Measurements from ENCODE around the gene PHLDB2.

PHLDB2 gene

DNA sequence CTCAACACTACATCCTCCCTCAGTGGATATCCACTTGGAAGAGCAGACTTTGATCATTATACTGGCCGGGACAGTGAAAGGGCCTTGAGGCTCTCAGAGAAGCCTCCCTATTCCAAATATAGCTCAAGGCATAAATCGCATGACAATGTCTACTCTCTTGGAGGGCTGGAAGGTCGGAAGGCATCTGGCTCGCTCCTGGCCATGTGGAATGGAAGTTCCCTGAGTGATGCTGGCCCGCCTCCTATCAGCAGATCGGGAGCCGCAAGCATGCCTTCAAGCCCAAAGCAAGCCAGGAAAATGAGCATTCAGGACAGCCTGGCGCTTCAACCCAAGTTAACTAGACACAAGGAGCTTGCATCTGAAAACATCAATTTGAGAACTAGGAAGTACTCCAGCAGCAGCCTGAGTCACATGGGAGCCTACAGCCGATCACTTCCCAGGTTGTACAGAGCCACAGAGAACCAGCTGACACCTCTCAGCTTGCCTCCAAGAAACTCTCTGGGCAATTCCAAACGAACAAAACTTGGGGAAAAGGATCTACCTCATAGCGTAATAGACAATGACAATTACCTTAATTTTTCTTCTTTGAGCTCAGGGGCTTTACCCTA, 25.4 kb downstream of the PHLDB2 start:
- DNase-seq: no peak

DNA sequence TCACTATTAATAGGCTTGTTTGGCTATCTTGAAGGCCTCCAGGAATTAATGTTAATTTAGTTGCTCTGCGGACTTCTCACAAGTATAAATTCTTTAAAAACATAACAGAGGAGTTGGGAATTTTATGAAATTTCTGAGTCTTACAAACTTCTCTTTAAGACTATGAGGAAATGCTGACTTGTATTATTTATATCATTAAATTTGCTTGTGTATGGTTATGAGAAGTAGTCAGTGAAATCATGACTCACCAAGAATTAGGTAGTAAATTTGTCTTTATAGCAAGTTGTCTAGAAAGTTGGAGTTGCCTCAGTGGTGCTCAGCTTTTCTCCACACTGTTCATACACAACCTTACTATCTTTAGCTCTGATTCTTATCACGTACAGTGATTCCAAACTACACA, 26.5 kb downstream of the PHLDB2 start:
- DNase-seq: no peak

DNA sequence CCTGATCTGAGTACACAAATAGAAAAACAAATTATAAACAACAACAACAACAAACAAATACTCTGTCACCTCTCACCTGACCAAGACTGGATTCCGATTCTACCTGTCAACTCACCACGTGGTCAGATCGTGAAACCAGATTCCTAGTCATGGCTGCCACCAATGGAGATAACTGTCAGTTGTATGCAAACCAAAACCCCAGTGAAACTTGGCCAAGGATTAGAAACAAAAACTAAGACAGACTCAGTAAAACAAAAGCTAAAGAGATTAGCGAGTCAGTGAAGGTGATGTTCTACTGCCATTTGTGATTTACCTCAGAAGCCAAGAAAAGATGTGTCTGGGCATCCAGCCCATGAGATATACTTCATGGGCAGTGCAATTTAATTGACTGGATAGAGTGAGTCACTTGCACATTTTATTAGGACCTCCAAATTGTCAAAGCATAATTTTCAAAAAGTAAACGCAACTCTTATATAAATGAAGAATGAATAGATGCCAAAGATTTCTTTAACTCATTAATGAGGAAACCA, 31.1 kb downstream of the PHLDB2 start:
- no peak for DNase-seq

DNA sequence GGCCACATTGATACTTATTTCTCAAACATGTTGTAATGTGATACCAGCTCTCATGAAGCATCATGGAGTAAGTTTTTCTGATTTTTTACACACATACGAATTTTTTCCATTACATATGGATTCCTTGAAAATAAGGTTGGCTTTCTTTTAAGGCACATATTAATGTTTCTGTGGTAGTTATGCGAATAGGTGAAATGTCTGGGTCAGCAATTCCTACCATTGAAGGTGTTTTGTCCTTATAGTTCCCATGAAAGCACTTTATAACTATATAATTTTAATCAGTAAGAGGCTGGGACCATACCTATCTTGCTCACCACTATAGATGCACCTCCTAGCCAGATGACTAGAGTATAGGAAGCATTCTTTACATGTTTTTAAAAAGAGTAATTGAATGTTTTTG, 33.0 kb downstream of the PHLDB2 start:
- DNase-seq: no peak

DNA sequence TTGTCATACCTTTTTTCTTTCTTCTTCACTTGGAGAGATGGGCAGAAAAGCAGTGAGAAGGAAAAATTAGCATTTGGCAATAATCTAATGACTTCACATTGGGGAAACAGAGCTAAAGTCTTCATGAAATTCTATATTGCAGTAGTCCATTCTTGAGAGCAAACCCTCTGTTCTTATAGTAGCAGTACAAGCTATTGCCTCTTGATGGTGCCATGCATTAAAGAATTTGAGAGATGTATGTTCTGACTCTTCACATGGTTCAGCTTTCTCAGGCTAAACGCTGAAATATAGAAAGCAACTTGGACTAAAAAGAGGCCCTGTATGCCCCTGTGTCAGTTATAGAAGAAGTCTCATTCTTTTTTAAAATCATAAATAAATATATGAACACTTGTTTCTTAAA, 36.0 kb downstream of the PHLDB2 start:
- DNase-seq: no peak

DNA sequence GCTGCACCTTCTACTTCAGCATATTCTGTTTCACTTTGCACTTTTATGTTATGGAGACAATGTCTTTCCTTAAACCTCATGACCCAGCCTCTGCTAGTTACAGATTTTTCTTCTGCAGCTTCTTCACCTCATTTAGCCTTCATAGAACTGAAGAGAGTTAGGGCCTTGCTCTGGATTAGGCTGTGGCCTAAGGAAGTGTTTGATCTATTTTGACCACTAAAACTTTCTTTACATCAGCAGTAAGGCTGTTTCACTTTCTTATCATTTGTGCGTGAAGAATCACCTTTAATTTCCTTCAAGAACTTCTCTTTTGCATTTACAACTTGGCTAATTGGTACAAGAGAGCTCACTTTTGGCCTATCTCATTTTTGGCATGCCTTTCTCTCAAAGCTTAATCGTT, 40.9 kb downstream of the PHLDB2 start:
- DNase-seq: no peak

DNA sequence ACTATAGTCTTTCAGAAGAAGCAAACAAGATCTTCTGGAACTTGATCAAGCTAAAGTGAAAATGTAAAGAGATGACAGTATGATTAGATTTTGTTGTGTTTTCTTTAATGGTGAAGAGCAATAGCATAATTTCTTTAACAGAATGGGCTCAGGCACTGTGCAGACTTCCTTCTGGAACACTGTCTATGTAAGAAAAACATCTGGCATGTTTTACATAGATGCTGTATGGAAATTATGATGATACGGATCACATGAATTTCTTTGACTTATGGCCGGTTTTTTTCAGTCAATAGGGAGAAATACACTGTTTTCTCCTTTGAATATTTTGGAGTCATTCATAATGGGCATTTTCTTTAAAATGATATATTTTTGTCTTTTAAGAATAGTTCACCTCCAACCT, 42.6 kb downstream of the PHLDB2 start:
- no peak for DNase-seq

DNA sequence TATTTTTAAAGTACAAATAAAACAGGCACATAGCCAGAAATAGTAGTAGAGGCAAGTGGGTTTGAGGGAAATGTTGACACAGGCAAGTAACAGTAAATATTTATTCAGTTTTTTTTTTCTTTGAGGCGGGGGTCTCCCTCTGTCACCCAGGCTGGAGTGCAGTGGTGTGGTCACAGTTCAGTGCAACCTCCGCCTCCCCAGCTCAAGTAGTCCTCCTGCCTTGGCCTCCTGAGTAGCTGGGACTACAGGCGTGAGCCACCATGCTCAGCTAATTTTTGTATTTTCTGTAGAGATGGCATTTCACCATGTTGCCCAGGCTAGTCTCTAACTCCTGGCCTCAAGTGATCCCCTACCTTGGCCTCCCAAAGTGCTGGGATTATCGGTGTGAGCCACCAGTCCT, 43.5 kb downstream of the PHLDB2 start:
- no peak for DNase-seq

DNA sequence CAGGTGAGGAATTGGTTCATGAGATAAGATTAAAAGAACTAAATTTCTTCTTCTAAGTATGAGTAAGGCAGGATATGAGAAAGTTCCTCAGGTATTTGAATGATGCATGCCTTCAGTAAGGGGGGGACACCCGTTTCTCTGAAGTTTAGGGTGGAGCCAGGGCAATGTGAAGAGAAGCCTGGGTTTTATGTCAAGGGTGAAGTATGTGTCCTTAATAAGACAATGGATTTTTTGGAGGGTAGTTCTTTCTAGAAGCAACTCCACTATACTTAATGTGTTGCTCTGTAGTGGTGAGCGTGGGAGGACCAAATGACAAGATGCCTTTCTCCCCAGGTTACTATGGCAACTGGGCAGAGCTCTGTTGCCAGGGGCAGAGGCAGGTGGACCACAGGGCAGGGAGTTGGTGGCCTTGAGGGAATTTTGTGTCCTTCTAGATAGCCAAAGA, 44.0 kb downstream of the PHLDB2 start:
- no peak for DNase-seq

DNA sequence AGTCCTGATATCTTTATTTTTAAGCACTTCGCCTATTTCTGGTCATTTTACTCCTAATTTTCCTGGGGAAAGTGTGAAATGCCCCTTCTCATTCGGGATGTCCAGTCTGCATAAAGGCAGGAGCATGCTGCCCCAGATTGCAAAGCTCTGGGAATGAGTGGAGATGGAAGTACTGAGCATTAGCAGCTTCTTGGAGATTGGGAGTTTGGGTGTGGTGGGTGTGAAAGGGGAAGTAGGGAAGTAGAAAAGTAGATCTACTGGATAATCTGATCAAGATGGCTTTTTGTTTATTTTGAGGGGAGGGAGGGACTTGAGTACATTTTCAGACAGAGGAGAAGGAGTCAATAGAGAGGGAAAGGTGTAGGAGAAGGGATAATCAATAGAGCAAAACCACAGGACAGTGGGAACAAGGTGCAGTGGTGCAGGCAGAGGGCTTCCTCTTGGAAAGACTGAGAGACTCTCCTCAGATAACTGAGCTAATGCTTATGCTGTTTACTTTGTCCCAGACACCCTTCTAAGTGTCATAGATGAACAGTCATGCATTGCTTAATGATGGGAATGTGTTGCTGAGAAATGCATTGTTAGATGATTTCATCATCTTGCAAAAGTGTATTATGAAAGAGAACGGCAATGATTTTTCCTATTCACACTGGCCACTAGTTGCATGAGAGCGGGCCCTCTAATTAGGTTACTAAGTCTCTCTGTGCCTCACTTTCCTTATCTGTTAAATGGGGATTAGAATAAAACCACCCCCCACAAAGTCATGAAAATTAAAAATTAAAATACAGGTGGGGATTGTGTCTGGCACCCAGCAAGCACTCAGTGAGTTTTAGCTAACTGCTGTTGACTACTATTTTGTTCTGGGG, 45.5 kb downstream of the PHLDB2 start:
- DNase-seq: no peak

DNA sequence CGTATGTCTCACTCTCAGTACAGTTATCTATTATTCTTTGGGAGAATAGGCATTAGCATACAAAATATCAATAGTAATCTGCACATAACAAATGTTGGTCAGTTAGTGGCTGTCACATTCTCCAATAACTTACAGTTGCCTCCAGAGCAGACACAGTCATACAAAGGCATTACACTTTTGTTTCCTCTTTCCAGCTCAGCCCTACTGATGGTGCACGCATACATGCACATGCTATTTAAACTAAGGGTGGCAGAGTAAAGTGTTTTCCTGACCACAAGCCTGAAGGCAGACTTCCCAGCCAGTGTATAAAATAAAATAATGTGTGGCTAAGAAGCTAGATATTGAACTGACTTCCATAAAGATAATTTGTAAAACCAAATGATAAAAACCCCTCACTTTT, 47.6 kb downstream of the PHLDB2 start:
- DNase-seq: no peak

DNA sequence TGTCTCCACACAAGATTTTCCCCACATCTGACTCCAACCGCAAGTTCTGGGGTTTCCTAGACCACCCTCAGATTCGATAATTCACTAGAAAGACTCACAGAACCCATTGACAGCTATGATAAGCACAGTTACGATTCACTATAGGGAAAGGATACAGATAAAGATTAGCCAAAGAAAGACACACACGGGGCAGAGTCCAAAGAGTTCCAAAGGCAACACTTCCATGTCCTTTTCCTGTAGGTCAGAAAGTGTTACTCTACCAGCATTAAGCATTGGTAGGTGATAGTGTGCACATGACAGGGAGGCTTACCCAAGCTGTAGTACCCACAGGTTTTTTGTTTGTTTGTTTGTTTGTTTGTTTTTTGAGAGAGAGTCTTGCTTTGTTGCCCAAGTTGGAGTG, 48.1 kb downstream of the PHLDB2 start:
- no peak for DNase-seq

DNA sequence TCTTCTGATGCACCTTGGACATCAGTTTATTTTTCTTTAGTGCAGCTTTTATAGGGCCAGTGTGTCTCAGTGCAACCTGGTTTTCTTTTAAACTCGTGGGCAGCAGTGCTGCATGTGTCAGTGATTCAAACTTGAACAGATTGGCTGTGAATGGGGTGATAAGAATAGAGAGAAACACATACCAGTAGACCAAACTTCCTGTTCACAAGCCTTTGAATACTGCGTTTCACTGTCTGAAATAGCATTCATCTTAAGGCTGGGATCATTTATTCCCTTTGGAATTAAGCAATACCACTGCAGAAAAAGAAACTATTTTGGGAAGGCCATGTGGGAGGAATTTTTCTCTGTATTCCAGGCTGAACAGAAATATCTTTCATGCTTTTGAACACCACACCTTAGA, 51.7 kb downstream of the PHLDB2 start:
- no peak for DNase-seq

DNA sequence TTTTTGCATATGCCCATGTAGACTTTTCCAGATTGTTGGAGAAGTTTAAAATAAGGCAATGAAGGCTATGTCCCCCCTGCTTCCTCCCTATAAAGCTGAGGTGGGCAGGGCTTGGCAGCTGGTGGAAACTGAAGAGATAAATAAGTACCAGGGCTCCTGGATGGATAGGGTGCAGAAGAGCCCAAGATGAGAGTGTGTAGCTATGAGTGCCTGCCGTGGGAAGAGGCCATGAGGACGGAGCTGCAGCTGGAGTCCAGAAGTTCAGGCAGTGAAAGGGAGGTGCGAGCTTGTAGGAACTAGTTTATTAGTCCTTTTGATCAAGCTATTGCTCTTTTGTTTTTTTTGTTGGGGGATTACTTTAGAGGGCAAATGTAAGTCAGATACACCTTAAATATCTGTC, 52.4 kb downstream of the PHLDB2 start:
- DNase-seq: no peak

DNA sequence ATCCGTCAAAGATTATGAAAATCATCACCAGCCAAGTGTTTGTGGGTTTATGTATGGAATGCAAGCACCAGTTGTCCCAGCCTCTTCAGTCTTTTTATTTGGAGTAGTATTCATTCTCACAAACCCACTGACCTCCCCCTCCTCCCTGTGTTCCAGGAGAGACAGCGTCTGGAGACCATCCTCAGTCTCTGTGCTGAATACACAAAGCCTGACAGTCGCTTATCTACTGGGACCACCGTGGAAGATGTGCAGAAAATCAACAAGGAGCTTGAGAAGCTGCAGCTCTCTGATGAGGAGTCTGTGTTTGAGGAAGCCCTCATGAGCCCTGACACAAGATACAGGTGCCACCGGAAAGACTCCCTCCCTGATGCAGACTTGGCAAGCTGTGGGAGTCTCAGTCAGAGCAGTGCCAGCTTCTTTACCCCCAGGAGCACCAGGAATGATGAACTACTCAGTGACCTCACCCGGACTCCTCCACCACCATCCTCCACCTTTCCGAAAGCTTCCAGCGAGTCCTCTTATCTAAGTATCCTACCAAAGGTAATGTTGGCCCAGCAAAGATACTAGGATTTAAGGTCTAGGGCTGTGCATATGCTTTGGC, 54.2 kb downstream of the PHLDB2 start:
- no peak for DNase-seq

DNA sequence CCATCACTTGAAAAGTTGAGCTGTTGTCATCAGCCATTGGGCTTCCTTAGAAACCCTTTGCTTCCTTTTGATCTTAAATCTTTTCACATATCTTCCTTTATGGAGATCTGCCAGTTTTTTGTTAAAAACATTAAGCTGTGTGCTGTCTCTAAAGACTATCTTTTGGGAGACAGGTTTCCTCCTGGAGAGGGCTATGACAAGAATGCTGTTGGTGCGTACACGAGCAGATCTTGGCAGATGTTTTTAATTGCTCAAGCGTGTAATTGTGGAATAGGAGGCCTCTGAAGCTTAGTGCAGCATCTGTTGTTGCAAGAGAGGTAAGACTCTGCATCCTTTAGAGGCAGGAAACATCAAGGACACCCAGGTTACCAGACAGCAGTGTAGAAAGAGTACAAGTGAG, 56.8 kb downstream of the PHLDB2 start:
- no peak for DNase-seq

DNA sequence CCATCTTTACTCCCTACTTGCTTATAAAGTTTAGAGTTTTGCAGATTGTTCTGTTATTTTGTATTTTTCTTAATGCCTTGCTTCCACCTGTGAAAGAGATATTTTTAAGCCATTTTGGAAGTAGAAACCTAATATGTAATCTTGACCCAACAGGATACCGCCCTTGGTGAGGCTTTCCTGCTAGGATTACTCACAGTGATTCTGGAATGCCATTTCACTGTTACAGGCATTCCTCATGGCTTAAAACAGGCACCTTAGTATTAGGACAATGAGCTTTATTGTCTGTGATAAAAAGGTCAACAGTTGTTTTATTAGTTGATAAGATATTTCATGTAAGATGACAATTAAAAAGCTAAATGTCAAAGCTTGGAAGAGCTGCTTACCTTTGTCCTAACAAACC, 58.2 kb downstream of the PHLDB2 start:
- no peak for DNase-seq

DNA sequence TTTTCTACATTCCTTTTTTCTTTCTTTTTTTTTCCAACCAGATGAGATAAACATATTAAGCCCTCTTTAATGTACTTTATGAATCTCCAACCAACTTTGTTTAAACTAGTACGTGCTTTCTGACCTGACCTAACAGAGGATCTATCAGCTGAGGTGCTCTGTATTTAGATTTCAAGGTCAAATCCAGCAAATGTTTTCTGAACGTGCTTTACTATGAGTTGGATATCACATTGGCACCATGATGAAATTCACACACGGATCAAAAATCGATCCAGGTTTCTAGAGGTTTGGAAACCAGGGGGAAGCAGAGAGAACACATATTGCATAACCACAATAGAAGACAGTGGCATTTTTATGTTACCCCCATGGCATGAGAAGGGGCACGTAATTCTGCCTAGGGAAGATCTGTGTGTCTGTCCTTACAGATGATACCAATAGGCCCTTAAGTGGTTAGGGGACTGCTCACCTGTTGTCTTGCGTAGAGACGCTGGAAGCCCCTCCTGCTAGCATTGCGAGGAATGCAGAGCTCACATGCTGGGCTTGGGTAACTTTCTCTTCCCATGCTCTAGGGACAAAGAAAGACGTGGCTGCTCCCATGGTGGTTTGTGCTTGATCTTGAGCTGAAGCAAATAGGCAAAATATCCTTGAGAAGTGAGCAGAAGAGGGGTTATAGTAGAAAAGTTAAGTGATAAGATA, 60.5 kb downstream of the PHLDB2 start:
- no peak for DNase-seq

DNA sequence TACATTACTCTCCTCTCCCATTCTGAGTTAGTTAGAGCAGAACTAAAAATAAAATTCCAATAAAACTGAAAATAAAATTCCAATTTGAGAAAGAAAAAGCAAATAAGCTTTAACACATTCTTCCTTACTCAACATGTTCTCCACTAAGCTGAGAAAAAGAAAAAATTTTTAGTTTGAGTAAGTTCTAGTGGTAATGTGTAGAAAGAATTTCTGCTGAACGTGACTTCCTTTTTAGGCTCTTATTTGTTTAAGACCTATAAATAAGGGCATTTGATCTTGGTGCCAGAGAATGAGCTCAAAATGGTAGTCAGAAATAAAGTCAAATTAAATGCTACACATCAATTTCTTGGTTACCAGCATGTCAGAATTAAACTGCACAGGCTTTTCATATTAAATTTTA, 62.1 kb downstream of the PHLDB2 start:
- DNase-seq: no peak

DNA sequence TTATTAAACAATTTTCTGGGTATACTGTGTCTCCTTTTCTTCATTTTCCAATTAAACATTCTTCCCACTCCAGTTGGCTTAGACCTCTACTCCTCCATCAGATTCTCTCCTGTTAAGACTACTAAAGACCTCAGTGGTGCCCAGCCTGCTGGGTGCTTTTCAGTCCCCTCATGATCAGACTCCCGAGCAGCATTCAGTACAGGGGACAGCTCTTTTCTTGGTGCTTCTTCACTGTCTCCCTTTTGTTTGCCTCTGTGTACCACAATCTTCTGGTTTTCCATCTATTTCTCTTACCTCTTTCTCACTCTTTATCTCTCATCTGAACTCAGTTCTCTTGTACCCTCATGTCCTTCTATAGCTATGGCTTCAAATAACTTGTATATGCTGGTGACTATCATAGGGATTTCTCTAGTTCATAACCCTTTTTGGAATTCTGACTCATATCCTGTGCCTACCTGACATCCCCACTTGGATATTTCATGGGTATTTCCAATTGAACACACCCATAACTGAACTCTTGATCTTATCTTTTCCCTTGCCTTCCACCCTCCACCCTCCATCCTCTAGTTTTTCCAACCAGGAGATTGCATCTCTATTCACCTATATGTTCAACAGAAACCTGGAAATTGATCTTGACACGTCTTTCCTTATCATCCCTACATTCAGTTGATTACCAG, 64.2 kb downstream of the PHLDB2 start:
- no peak for DNase-seq

DNA sequence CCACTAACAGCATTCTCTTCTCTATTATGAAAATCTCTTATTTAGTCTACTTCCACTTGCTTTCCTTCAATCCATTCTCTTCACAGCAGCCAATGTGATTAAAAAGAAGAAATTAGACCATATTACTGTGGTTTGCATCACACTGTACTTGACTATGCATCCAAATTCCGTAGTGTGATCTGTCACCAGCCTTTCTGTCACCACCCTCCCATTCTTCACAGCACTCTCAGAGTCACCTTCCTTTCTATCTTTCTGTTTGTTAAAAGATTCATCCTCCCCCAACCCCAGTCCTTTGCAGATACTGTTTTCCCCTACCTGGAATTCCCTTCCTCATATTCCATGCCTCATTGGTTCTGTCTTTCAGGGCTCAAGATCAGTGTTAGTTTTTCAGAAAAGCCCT, 64.7 kb downstream of the PHLDB2 start:
- no peak for DNase-seq

DNA sequence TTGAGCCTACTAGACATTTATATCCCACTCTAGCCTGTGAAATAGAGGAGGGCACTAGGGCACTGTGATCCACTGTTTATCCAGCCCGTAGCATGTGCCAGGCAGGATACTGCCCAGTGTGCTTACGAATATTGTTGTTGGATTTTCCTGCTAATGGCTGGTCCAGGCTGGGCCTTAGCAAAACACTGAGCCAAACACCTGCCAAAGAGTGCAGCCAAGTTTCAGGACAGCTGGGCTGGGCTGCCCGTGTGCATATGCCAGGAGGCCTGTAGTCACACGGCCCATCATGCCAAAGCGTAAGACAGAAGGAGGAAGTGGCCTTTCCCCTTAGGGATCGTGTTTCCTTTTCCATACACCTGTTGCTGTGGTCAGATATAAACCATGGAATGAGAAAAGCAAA, 65.2 kb downstream of the PHLDB2 start:
- no peak for DNase-seq

DNA sequence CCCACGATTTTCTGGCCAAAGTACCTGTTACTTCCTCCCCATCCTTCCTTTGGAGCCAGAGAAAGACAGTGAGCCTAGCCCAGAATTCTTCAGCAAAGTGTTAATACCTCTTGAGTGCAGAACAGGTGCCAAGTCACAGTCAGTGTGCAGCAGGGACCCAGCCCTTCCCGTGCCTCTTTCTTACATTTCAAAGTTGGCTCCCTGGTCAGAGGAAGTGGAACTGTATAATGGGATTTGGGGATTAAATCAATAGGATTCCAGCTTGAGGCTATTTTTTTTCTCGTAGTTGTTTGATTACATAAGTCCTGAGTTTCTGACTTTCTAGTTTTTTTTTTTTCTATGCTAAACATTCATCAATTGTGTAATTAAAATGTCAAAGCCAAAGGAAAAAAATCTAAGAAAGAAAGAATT, 67.2 kb downstream of the PHLDB2 start:
- no peak for DNase-seq
